ENCODE data around the gene PITPNM1. TPM values are rescaled to one million over a fixed set of nuclear protein-coding genes. Genes with fewer than 3 reads are reported as not detected.
A peak's percentile ranks its signal among the peaks of the same experiment; 100 is the strongest.

Gene PITPNM1
- total and polyA plus RNA-seq, 2 of the 13 experiments (the other 11 are each of a cell fraction or from before 2014, with no cell fraction given): 8.2 to 8.5 TPM

- FAIRE-seq: peak; percentile 64
- ATAC-seq: peak; percentile 69
- BruUV-seq (replicated peaks): no TSS peak
- Histone ChIP-seq H3K27me3 (ENCODE audit: control insufficient read depth in 1 of 2, insufficient read depth in 2 of 2, low read length in 2 of 2) (no peaks in the 10 kb centered on the region), H4K20me1 (ENCODE audit: insufficient read depth, low read length) (no peaks in the 10 kb centered on the region), H3K4me3 (replicated peaks in 1 of 3; ENCODE audit: insufficient read depth in 1 of 3, low read depth in 2 of 3, low read length in 3 of 3) (peak overlapping the region; percentile 54 to 91 (median 82); a peak in 5 of 6 replicates), H3K4me1 (ENCODE audit: insufficient read depth, low read length) (peaks cover 50% of the 10 kb centered on the region), H3K9ac (ENCODE audit: insufficient read depth, low read depth, low read length) (peak overlapping the region; percentile 48), H3K36me3 (replicated peaks in 1 of 2; ENCODE audit: control insufficient read depth in 1 of 2, insufficient read depth in 2 of 2, low read length in 2 of 2) (no peaks in the 10 kb centered on the region), H3K4me2 (ENCODE audit: low read depth, low read length) (peak overlapping the region; percentile 95), H3K9me3 (ENCODE audit: low read length) (no peaks in the 10 kb centered on the region), H3K27ac (ENCODE audit: extremely low read length, insufficient read depth, low read length) (peak overlapping the region; percentile 65), H2AFZ (ENCODE audit: low read length) (no peak overlapping the region), H3K79me2 (ENCODE audit: insufficient read depth, low read length) (peaks cover 10% of the 10 kb centered on the region)
- in situ Hi-C loops (cut with HindIII; ENCODE audit: extremely low pct_ligation_motif_present, low pct_unique_long_range_greater_than_20kb) (loop anchor here (5.0 kb wide), 1 partner anchor 104 kb away; the partner anchor contains the start of genes PPP1CA and TBC1D10C), intact Hi-C loops (cut with micrococcal nuclease; ENCODE audit: unreplicated experiment) (loop anchor here (1.0 kb wide), 1 partner anchor 116 kb away; no protein-coding TSS in a partner anchor)
- DNase-seq (ENCODE audit: low spot score): peak; percentile 80
- WGBS (ENCODE audit: low lambda C conversion rate): 6% methylated on average over 9 of the region's 17 CpGs
- ChIA-PET POLR2A (interaction anchor here (0.9 to 1.3 kb wide), 4 partner anchors 15 to 151 kb away, joined by 3 to 6 read pairs (median 4); partner anchors contain the start of genes AIP and PPP1CA), CTCF (ENCODE audit: low intra/inter-chr PET ratio, low total read pairs) (interaction anchor here (0.7 to 2.2 kb wide), 4 partner anchors 104 to 155 kb away, joined by 3 to 18 read pairs (median 4); partner anchors contain the start of gene PPP1CA)
- TF ChIP-seq ZMYM4 (CRISPR knock-in tag; IDR thresholded peaks at IDR 0.05) (peak; percentile 40; the same call in 1 of the 2 replicates), ZNF143 (CRISPR knock-in tag; IDR thresholded peaks at IDR 0.05) (no peak), ISL2 (CRISPR knock-in tag; IDR thresholded peaks at IDR 0.05) (0 out of 2 replicates have a peak, but pooled peaks have one; percentile 18), TBP (CRISPR knock-in tag; IDR thresholded peaks at IDR 0.05) (no peak), ZNF205 (CRISPR knock-in tag; IDR thresholded peaks at IDR 0.05) (peak; percentile 28; the same call in 1 of the 2 replicates), ZMYM2 (CRISPR knock-in tag; IDR thresholded peaks at IDR 0.05) (peak; percentile 75), MLXIP (CRISPR knock-in tag; IDR thresholded peaks at IDR 0.05; ENCODE audit: borderline replicate concordance) (no peak), ZMAT3 (CRISPR knock-in tag; conservative IDR thresholded peaks at IDR 0.05) (0 out of 2 replicates have a peak, but pooled peaks have one; percentile 22), CREBL2 (CRISPR knock-in tag; IDR thresholded peaks at IDR 0.05; ENCODE audit: borderline replicate concordance) (0 out of 2 replicates have a peak, but pooled peaks have one; percentile 44), RAD21 (CRISPR knock-in tag; IDR thresholded peaks at IDR 0.05) (peak; percentile 95), PPARG (CRISPR knock-in tag; conservative IDR thresholded peaks at IDR 0.05) (0 out of 2 replicates have a peak, but pooled peaks have one; percentile 12), ZNF605 (CRISPR knock-in tag; IDR thresholded peaks at IDR 0.05) (peak; percentile 87), KLF16 (CRISPR knock-in tag; IDR thresholded peaks at IDR 0.05) (peak in 1 of 2 experiments; percentile 47; a peak in 1 of 4 replicates), ZNF703 (CRISPR knock-in tag; IDR thresholded peaks at IDR 0.05; ENCODE audit: borderline replicate concordance) (no peak), UBTF (CRISPR knock-in tag; IDR thresholded peaks at IDR 0.05) (peak; percentile 77), ZNF713 (CRISPR knock-in tag; IDR thresholded peaks at IDR 0.05) (0 out of 2 replicates have a peak, but pooled peaks have one; percentile 85), THAP7 (CRISPR knock-in tag; IDR thresholded peaks at IDR 0.05) (no peak)
Observed at GRCh38 chr11:67505605-67506396, 638 bp upstream of the PITPNM1 start.

Data from HepG2 (cell line).